ENCODE measurements around the gene IFFO2. TPM values are rescaled to one million over a fixed set of nuclear protein-coding genes. Genes with fewer than 3 reads are reported as not detected.
A peak's percentile ranks its signal among the peaks of the same experiment; 100 is the strongest.

Gene IFFO2
- total RNA-seq, 1 donor from 2014 or later: 9.8 TPM

- peak; percentile 72 to 74 for ATAC-seq
- peaks cover 67% of the 10 kb centered on the region for H3K4me1 ChIP-seq
- peak overlapping the region; percentile 3 for H3K4me3 ChIP-seq
Observed at GRCh38 chr1:18932879-18933278, 23.6 kb downstream of the IFFO2 start.

GRCh38 chr1:18932387-18932786 lies 24.1 kb downstream of the IFFO2 start:
- H3K27me3 ChIP-seq (ENCODE audit: low read depth): no peaks in the 10 kb centered on the region
- peak; percentile 81 to 91 for ATAC-seq
- no peak for TF ChIP-seq CTCF (IDR thresholded peaks at IDR 0.05)
- no peaks in the 10 kb centered on the region for H3K9me3 ChIP-seq
- peaks cover 72% of the 10 kb centered on the region for H3K4me1 ChIP-seq
- peak overlapping the region; percentile 49 for H3K27ac ChIP-seq
- H3K36me3 ChIP-seq: no peaks in the 10 kb centered on the region
- DNase-seq: peak; percentile 70
- H3K4me3 ChIP-seq: peak overlapping the region; percentile 3
- intact Hi-C loops (cut with DNase I): no loop called here

More at GRCh38 chr1:18932879-18933278, 23.6 kb downstream of the IFFO2 start:
- DNase-seq: no peak
- TF ChIP-seq CTCF (IDR thresholded peaks at IDR 0.05): no peak
- Histone ChIP-seq H3K27me3 (ENCODE audit: low read depth) (no peaks in the 10 kb centered on the region), H3K36me3 (no peaks in the 10 kb centered on the region), H3K27ac (peak overlapping the region; percentile 49), H3K9me3 (no peaks in the 10 kb centered on the region)
- intact Hi-C loops (cut with DNase I): no loop called here

- H3K36me3 ChIP-seq: no peaks in the 10 kb centered on the region
Observed at GRCh38 chr1:18931730-18932129, 24.7 kb downstream of the IFFO2 start.

GRCh38 chr1:18929686-18930085 lies 26.8 kb downstream of the IFFO2 start:
- H3K27ac ChIP-seq: no peak overlapping the region
- ATAC-seq (no peak), DNase-seq (no peak)
- no peak for TF ChIP-seq CTCF (IDR thresholded peaks at IDR 0.05)
- no peaks in the 10 kb centered on the region for H3K27me3 ChIP-seq (ENCODE audit: low read depth)
- peaks cover 77% of the 10 kb centered on the region for H3K4me1 ChIP-seq
- no peaks in the 10 kb centered on the region for H3K9me3 ChIP-seq
- intact Hi-C loops (cut with DNase I): no loop called here
- H3K36me3 ChIP-seq: no peaks in the 10 kb centered on the region
- H3K4me3 ChIP-seq: no peak overlapping the region

More at GRCh38 chr1:18931730-18932129, 24.7 kb downstream of the IFFO2 start:
- H3K4me1 ChIP-seq: peaks cover 72% of the 10 kb centered on the region
- H3K9me3 ChIP-seq: no peaks in the 10 kb centered on the region
- H3K27me3 ChIP-seq (ENCODE audit: low read depth): no peaks in the 10 kb centered on the region
- DNase-seq (no peak), ATAC-seq (no peak)
- no peak overlapping the region for H3K4me3 ChIP-seq
- intact Hi-C loops (cut with DNase I): no loop called here
- TF ChIP-seq CTCF (IDR thresholded peaks at IDR 0.05): no peak
- H3K27ac ChIP-seq: peak overlapping the region; percentile 18

GRCh38 chr1:18928985-18929384 lies 27.5 kb downstream of the IFFO2 start:
- intact Hi-C loops (cut with DNase I): no loop called here
- Histone ChIP-seq H3K4me3 (no peak overlapping the region), H3K9me3 (no peaks in the 10 kb centered on the region), H3K27ac (no peak overlapping the region), H3K27me3 (ENCODE audit: low read depth) (no peaks in the 10 kb centered on the region), H3K36me3 (no peaks in the 10 kb centered on the region), H3K4me1 (peaks cover 80% of the 10 kb centered on the region)
- DNase-seq (no peak), ATAC-seq (no peak)
- no peak for TF ChIP-seq CTCF (IDR thresholded peaks at IDR 0.05)

GRCh38 chr1:18928406-18928805 lies 28.1 kb downstream of the IFFO2 start:
- H3K4me1 ChIP-seq: peaks cover 81% of the 10 kb centered on the region
- ATAC-seq: no peak
- DNase-seq: no peak
- no peak for TF ChIP-seq CTCF (IDR thresholded peaks at IDR 0.05)
- H3K27me3 ChIP-seq (ENCODE audit: low read depth): no peaks in the 10 kb centered on the region
- H3K27ac ChIP-seq: peak overlapping the region; percentile 86
- no peak overlapping the region for H3K4me3 ChIP-seq
- intact Hi-C loops (cut with DNase I): no loop called here
- H3K9me3 ChIP-seq: no peaks in the 10 kb centered on the region
- H3K36me3 ChIP-seq: no peaks in the 10 kb centered on the region

Measured in lower lobe of right lung (tissue), 2 donors.